BE2C (cell line): ENCODE results near the gene LRMDA.

Source experiments
- DNase-seq: peaks from one replicate; pipeline ENCODE4 v3.0.0-alpha.2; 2020
- H3K27me3 ChIP-seq: fragments of 250-450 bp; sonication (Bioruptor Pico); 2 replicates; pipeline ENCODE4 v1.5.1; 2020; ENCODE audit warnings: mild to moderate bottlenecking
- H3K36me3 ChIP-seq: fragments of 250-450 bp; sonication (Bioruptor Pico); 2 replicates; pipeline ENCODE4 v1.5.1; 2020; ENCODE audit warnings: mild to moderate bottlenecking
- H3K4me1 ChIP-seq: fragments of 250-450 bp; sonication (Bioruptor Pico); 2 replicates; pipeline ENCODE4 v1.5.1; 2020
- H3K4me3 ChIP-seq: 2 replicates; pipeline ENCODE4 v1.5.1; 2011; ENCODE audit warnings: low read depth, low read length
- H3K9me3 ChIP-seq: fragments of 250-450 bp; sonication (Bioruptor Pico); 2 replicates; pipeline ENCODE4 v1.5.1; 2020
- TF ChIP-seq, protein P1 (sequence below): IDR thresholded peaks from 2 replicates; pipeline ENCODE4 v1.5.1; 2012; ENCODE audit warnings: mild to moderate bottlenecking, low read depth, low read length

LRMDA gene

DNA sequence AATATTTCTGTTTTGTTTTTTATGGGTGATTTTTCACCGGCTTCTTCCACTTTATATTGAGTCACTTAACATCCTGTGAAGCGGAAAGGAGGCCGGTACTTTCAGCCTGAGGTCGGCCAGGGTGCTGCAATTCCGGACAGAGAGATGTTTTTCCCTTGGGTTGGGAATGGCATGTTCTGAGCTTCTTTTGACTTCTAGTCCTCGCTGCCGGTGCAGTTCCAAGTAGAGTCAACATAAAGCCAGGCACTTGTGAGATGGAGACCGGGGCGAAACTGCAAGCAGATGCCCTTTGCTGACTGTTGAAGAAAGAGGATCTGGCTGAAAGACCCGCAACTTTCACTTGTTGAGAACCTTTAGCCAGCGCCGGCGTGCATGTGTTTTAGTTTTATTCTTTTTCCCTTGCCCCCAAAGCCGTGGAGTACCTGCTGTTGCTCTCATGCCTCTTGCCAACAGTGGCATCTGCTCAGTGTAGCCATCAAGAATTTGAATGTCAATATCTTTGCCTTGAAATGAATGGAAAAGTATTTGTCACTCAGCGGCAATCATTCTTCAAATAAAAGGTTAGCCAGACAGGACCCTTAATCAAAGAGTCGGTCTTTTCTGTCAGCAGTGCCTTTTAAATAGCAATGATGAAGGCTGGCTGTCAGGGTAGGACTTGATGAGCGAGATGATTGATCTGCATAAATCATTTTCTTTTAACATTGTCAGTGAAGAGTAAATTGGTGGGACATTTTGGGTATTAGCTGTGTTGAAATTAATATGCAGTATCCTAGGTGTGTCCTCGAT is 351.2 kb downstream of the LRMDA start:
- H3K9me3 ChIP-seq: no peaks in the 10 kb centered on the region
- no peaks in the 10 kb centered on the region for H3K27me3 ChIP-seq
- H3K36me3 ChIP-seq: no peaks in the 10 kb centered on the region
- H3K4me1 ChIP-seq: no peaks in the 10 kb centered on the region
- DNase-seq: no peak
- TF ChIP-seq, protein P1, sequence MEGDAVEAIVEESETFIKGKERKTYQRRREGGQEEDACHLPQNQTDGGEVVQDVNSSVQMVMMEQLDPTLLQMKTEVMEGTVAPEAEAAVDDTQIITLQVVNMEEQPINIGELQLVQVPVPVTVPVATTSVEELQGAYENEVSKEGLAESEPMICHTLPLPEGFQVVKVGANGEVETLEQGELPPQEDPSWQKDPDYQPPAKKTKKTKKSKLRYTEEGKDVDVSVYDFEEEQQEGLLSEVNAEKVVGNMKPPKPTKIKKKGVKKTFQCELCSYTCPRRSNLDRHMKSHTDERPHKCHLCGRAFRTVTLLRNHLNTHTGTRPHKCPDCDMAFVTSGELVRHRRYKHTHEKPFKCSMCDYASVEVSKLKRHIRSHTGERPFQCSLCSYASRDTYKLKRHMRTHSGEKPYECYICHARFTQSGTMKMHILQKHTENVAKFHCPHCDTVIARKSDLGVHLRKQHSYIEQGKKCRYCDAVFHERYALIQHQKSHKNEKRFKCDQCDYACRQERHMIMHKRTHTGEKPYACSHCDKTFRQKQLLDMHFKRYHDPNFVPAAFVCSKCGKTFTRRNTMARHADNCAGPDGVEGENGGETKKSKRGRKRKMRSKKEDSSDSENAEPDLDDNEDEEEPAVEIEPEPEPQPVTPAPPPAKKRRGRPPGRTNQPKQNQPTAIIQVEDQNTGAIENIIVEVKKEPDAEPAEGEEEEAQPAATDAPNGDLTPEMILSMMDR: no peak
- no peak overlapping the region for H3K4me3 ChIP-seq

DNA sequence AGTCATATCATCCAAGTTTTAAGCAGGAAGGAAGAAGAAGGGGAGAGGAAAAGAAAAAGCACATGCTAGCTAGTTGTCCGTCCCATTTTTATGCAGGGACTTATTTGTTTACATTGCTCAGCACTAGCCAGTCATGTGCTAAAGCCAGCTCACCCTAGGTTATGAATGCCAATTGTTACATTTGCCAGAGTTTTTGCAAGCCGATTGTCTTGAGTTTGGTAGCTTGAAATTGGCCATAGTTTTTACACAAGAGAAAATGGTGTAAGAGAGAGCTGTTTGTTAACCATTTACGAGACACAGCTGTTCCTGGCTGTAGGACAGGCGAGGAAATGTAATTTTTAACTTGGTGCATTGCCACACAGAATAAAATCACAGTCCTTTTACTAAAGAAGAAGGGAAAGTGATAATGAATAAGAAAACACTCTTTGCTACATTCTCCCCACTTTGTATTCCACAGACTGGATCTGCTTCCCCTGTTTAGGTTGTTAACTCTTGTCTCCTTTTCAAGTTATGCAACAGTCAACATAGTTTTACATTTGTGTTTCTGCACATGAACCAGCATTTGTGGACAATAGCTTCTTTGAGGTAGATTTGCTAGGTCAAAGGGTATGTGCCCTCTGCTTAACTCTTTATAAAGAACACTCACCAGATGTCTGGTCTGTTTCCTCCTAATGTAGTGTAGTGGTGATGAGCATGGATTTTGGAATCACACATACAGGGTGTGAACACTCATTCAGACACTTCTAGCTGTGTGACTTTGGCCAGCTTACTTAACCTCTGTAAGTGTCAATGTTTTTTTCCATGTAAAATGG is 357.2 kb downstream of the LRMDA start:
- no peak for DNase-seq
- TF ChIP-seq, protein P1: no peak
- Histone ChIP-seq H3K36me3 (no peaks in the 10 kb centered on the region), H3K4me1 (no peaks in the 10 kb centered on the region), H3K9me3 (no peaks in the 10 kb centered on the region), H3K27me3 (no peaks in the 10 kb centered on the region), H3K4me3 (no peak overlapping the region)

DNA sequence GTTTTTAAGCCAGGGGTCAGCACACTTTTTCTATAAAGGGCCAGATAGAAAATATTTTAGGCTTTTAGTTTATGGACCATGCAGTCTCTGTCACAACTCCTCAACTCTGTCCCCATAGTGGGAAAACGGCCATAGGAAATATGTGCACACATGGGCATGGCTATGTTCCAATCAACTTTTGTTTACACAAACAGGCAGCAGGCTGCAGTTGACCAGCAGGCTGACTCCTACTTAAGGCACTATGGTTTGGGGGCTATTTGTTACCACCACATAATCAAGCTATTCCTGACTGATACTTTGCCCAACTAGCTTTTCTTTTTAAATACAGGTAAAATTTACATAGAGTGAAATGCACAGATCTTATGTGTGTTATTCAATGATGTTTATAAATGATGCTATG is 362.4 kb downstream of the LRMDA start:
- no peak overlapping the region for H3K4me3 ChIP-seq
- no peak for DNase-seq
- no peaks in the 10 kb centered on the region for H3K27me3 ChIP-seq
- no peaks in the 10 kb centered on the region for H3K9me3 ChIP-seq
- H3K4me1 ChIP-seq: no peaks in the 10 kb centered on the region
- TF ChIP-seq, protein P1: no peak
- H3K36me3 ChIP-seq: no peaks in the 10 kb centered on the region

DNA sequence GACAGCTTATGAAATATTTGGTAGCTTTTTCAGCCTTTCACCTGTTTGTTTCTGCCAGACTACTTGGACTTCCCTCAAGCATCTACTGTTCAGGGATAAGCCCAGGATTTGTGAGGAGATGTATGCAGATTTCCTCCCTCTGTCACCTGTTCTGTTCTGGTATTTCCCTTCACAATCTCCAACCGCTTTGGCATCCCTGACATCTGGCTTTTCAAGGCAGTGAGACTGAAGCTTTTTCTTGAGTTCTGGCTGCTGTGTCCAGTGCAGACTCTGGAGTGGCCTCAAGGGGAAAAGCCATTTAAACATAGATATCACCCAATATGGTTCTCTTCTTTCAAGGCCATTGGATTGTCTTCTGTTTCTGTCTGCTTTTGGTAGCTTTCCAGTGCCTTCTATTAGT is 369.7 kb downstream of the LRMDA start:
- DNase-seq: no peak
- Histone ChIP-seq H3K4me3 (no peak overlapping the region), H3K27me3 (no peaks in the 10 kb centered on the region), H3K9me3 (no peaks in the 10 kb centered on the region), H3K36me3 (no peaks in the 10 kb centered on the region), H3K4me1 (no peaks in the 10 kb centered on the region)
- TF ChIP-seq, protein P1: no peak

DNA sequence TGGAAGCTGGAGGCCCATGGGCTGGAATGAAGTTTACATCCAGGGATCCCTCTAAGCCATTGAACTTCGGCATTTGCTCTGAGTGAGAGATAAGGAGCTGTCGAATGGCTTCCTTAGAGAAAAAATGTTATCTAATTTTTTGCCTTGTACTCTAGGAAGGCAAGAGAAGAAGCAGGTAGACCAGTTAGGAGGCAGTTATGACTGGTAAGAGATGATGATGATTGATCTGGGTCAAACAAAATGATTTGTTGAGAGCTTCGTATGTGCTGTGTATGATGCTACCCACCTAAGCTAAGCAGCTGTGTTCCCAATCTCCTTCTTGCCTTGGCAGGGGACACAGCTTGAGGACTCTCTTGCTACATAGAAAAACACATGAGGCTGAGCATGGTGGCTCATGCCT is 370.2 kb downstream of the LRMDA start:
- TF ChIP-seq, protein P1: no peak
- no peaks in the 10 kb centered on the region for H3K36me3 ChIP-seq
- H3K4me1 ChIP-seq: no peaks in the 10 kb centered on the region
- no peaks in the 10 kb centered on the region for H3K9me3 ChIP-seq
- H3K27me3 ChIP-seq: no peaks in the 10 kb centered on the region
- H3K4me3 ChIP-seq: no peak overlapping the region
- no peak for DNase-seq

DNA sequence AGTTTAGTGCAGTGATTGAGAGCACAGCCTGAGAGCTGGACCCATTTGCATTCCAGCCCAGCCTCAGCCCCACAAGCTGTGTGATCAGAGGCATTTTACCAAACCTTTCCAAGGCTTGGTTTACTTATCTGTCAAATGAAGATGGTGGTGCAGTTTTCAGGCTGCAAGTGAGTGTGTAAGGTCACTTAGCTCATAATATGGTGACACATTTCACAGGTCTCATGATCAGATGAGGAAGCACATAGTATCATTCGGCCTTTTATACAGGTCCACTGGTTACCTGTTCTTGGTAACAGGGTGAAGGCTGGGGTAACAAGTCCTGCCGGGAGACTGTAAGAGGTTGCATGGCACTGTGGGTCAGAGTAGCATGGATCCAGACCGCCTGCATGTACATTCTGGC is 371.7 kb downstream of the LRMDA start:
- Histone ChIP-seq H3K27me3 (no peaks in the 10 kb centered on the region), H3K36me3 (no peaks in the 10 kb centered on the region), H3K4me1 (no peaks in the 10 kb centered on the region), H3K9me3 (no peaks in the 10 kb centered on the region), H3K4me3 (no peak overlapping the region)
- no peak for DNase-seq
- TF ChIP-seq, protein P1: no peak
